BE2C (cell line): Measurements from ENCODE around the gene CAMTA1.
A peak's percentile ranks its signal among the peaks of the same experiment; 100 is the strongest.

Experiments
- DNase-seq: peaks from one replicate; pipeline ENCODE4 v3.0.0-alpha.2; 2020
- H3K27me3 ChIP-seq: fragments of 250-450 bp; sonication (Bioruptor Pico); 2 replicates; pipeline ENCODE4 v1.5.1; 2020; ENCODE audit warnings: mild to moderate bottlenecking
- H3K36me3 ChIP-seq: fragments of 250-450 bp; sonication (Bioruptor Pico); 2 replicates; pipeline ENCODE4 v1.5.1; 2020; ENCODE audit warnings: mild to moderate bottlenecking
- H3K4me1 ChIP-seq: fragments of 250-450 bp; sonication (Bioruptor Pico); 2 replicates; pipeline ENCODE4 v1.5.1; 2020
- H3K4me3 ChIP-seq: 2 replicates; pipeline ENCODE4 v1.5.1; 2011; ENCODE audit warnings: low read depth, low read length
- H3K9me3 ChIP-seq: fragments of 250-450 bp; sonication (Bioruptor Pico); 2 replicates; pipeline ENCODE4 v1.5.1; 2020
- CTCF ChIP-seq: IDR thresholded peaks from 2 replicates; pipeline ENCODE4 v1.5.1; 2012; ENCODE audit warnings: mild to moderate bottlenecking, low read depth, low read length

Gene CAMTA1

GRCh38 chr1:7264101-7264500 is 478.8 kb downstream of the CAMTA1 start:
- Histone ChIP-seq H3K4me1 (peaks cover 19% of the 10 kb centered on the region), H3K36me3 (no peaks in the 10 kb centered on the region)

GRCh38 chr1:7265771-7266371 is 480.6 kb downstream of the CAMTA1 start:
- H3K4me1 ChIP-seq = peaks cover 19% of the 10 kb centered on the region
- H3K4me3 ChIP-seq = no peak overlapping the region; the same call in 1 of the 2 replicates
- DNase-seq = peak; percentile 93
- H3K27me3 ChIP-seq = no peaks in the 10 kb centered on the region
- no peaks in the 10 kb centered on the region for H3K9me3 ChIP-seq
- no peaks in the 10 kb centered on the region for H3K36me3 ChIP-seq
- peak; percentile 7; the same call in 1 of the 2 replicates for TF ChIP-seq CTCF

More at GRCh38 chr1:7264101-7264500, 478.8 kb downstream of the CAMTA1 start:
- no peak for DNase-seq
- Histone ChIP-seq H3K27me3 (no peaks in the 10 kb centered on the region), H3K4me3 (no peak overlapping the region), H3K9me3 (no peaks in the 10 kb centered on the region)
- TF ChIP-seq CTCF = no peak

- no peak for TF ChIP-seq CTCF
- no peak for DNase-seq
- no peaks in the 10 kb centered on the region for H3K27me3 ChIP-seq
- H3K4me1 ChIP-seq = peaks cover 19% of the 10 kb centered on the region
- H3K9me3 ChIP-seq = no peaks in the 10 kb centered on the region
- H3K4me3 ChIP-seq = no peak overlapping the region
- H3K36me3 ChIP-seq = no peaks in the 10 kb centered on the region
Measured at GRCh38 chr1:7266561-7266960, 481.3 kb downstream of the CAMTA1 start.

GRCh38 chr1:7267493-7267892 is 482.2 kb downstream of the CAMTA1 start:
- H3K4me1 ChIP-seq = peaks cover 19% of the 10 kb centered on the region
- no peaks in the 10 kb centered on the region for H3K36me3 ChIP-seq
- no peaks in the 10 kb centered on the region for H3K9me3 ChIP-seq
- DNase-seq = no peak
- no peaks in the 10 kb centered on the region for H3K27me3 ChIP-seq
- no peak overlapping the region for H3K4me3 ChIP-seq
- no peak for TF ChIP-seq CTCF

- Histone ChIP-seq H3K4me3 (no peak overlapping the region), H3K9me3 (no peaks in the 10 kb centered on the region), H3K4me1 (peaks cover 17% of the 10 kb centered on the region), H3K36me3 (no peaks in the 10 kb centered on the region), H3K27me3 (no peaks in the 10 kb centered on the region)
- no peak for TF ChIP-seq CTCF
- no peak for DNase-seq
Measured at GRCh38 chr1:7268983-7269382, 483.7 kb downstream of the CAMTA1 start.

GRCh38 chr1:7269525-7269924 is 484.3 kb downstream of the CAMTA1 start:
- Histone ChIP-seq H3K9me3 (no peaks in the 10 kb centered on the region), H3K36me3 (no peaks in the 10 kb centered on the region), H3K4me3 (no peak overlapping the region), H3K4me1 (peaks cover 14% of the 10 kb centered on the region), H3K27me3 (no peaks in the 10 kb centered on the region)
- no peak for TF ChIP-seq CTCF
- no peak for DNase-seq
